IMR-90 (cell line): ENCODE data around the gene GGT6. TPM values are rescaled to one million over a fixed set of nuclear protein-coding genes. Genes with fewer than 3 reads are reported as not detected.

Source experiments
- ATAC-seq: fragments of 200-7000 bp; cut with Tn5 transposase; 2 replicates; pipeline ENCODE4 v1.9.1; 2020; ENCODE audit warnings: low read depth, mild to moderate bottlenecking, moderate library complexity
- BruUV-seq: library from RNA; stranded (reverse); fragments of 400-500 nt; replicated peaks from 2 replicates; lab custom pipeline; 2021; lab: Mats Ljungman, UMichigan
- CTCF ChIA-PET: fragments of 300-600 bp; formaldehyde crosslinking; extraction: SDS; loops from one replicate; lab custom pipeline; 2021; ENCODE audit warnings: antibody characterized with exemption; lab: Yijun Ruan, JAX
- POLR2A ChIA-PET: fragments of 300-600 bp; sonication (Branson Sonifier 250); formaldehyde crosslinking; loops from one replicate; lab custom pipeline; 2022; ENCODE audit warnings: antibody characterized with exemption; ENCODE audit not compliant: unreplicated experiment; lab: Charles Lee
- DNase-seq: peaks from one replicate; pipeline ENCODE4 v3.0.0; 2013
- H2AFZ ChIP-seq: replicated peaks from 2 replicates; pipeline ENCODE3; 2013; ENCODE audit warnings: low read length, mild to moderate bottlenecking; ENCODE audit not compliant: poor library complexity
- H2AK5ac ChIP-seq: 2 replicates; pipeline ENCODE4 v1.6.1; 2013; ENCODE audit warnings: low read depth, low read length, inconsistent platforms
- H2AK9ac ChIP-seq: replicated peaks from 2 replicates; pipeline ENCODE3; 2013; ENCODE audit warnings: mild to moderate bottlenecking, low read depth, low read length, moderate library complexity; ENCODE audit not compliant: poor library complexity
- H2BK120ac ChIP-seq: 2 replicates; pipeline ENCODE4 v1.6.1; 2013; ENCODE audit warnings: low read depth, low read length, inconsistent platforms
- H2BK15ac ChIP-seq: 3 replicates; pipeline ENCODE4 v1.6.1; 2013; ENCODE audit warnings: low read depth, low read length, inconsistent platforms
- H2BK20ac ChIP-seq: 2 replicates; pipeline ENCODE4 v1.6.1; 2013; ENCODE audit warnings: low read depth, mild to moderate bottlenecking, inconsistent platforms, low read length, moderate library complexity
- H2BK5ac ChIP-seq: 2 replicates; pipeline ENCODE4 v1.6.1; 2013; ENCODE audit warnings: mild to moderate bottlenecking, low read depth, low read length, inconsistent platforms; ENCODE audit not compliant: poor library complexity, severe bottlenecking
- H3K14ac ChIP-seq: replicated peaks from 2 replicates; pipeline ENCODE4 v1.6.1; 2013; ENCODE audit warnings: low read depth, low read length, inconsistent platforms
- H3K18ac ChIP-seq: 2 replicates; pipeline ENCODE4 v1.6.1; 2013; ENCODE audit warnings: low read depth, low read length, control low read depth
- H3K23ac ChIP-seq: 2 replicates; pipeline ENCODE4 v1.6.1; 2013; ENCODE audit warnings: low read depth, low read length, inconsistent platforms
- H3K27ac ChIP-seq: 2 replicates; pipeline ENCODE4 v1.5.1; 2013; ENCODE audit warnings: mild to moderate bottlenecking, control low read depth, low read length; ENCODE audit not compliant: insufficient read depth
- H3K27me3 ChIP-seq: 2 replicates; pipeline ENCODE4 v1.6.1; 2013; ENCODE audit warnings: low read length; ENCODE audit not compliant: control insufficient read depth, insufficient read depth
- H3K36me3 ChIP-seq: 2 replicates; pipeline ENCODE4 v1.6.1; 2013; ENCODE audit warnings: low read length, mixed read lengths; ENCODE audit not compliant: control insufficient read depth, insufficient read depth
- H3K4ac ChIP-seq: 2 replicates; pipeline ENCODE4 v1.6.1; 2013; ENCODE audit warnings: low read depth, low read length, inconsistent platforms
- H3K4me1 ChIP-seq: 2 replicates; pipeline ENCODE4 v1.6.1; 2013; ENCODE audit warnings: low read length, mixed read lengths; ENCODE audit not compliant: control insufficient read depth, insufficient read depth
- H3K4me2 ChIP-seq: 2 replicates; pipeline ENCODE4 v1.6.1; 2013; ENCODE audit warnings: low read depth, mild to moderate bottlenecking, control low read depth, low read length, moderate library complexity
- H3K4me3 ChIP-seq: 2 replicates; pipeline ENCODE4 v1.5.1; 2013; ENCODE audit warnings: low read depth, mild to moderate bottlenecking, control low read depth, low read length, moderate library complexity; ENCODE audit not compliant: insufficient read depth
- H3K56ac ChIP-seq: 2 replicates; pipeline ENCODE4 v1.6.1; 2013; ENCODE audit warnings: low read length, inconsistent platforms; ENCODE audit not compliant: insufficient read depth; ENCODE audit errors: extremely low read depth
- H3K79me1 ChIP-seq, 2 experiments: 2 replicates each; pipeline ENCODE4 v1.6.1; 2013; ENCODE audit warnings: low read length in 2 of 2, inconsistent platforms in 1 of 2, low read depth in 1 of 2
- H3K9ac ChIP-seq: 2 replicates; pipeline ENCODE4 v1.6.1; 2013; ENCODE audit warnings: low read depth, low read length, control low read depth
- H3K9me1 ChIP-seq: 2 replicates; pipeline ENCODE4 v1.6.1; 2013; ENCODE audit warnings: low read length, inconsistent platforms; ENCODE audit not compliant: insufficient read depth
- H3K9me3 ChIP-seq: 2 replicates; pipeline ENCODE4 v1.6.1; 2013; ENCODE audit warnings: low read length; ENCODE audit not compliant: control insufficient read depth, insufficient read depth
- H4K20me1 ChIP-seq: 2 replicates; pipeline ENCODE4 v1.6.1; 2013; ENCODE audit warnings: low read length, inconsistent platforms; ENCODE audit not compliant: insufficient read depth
- H4K5ac ChIP-seq: 2 replicates; pipeline ENCODE4 v1.6.1; 2013; ENCODE audit warnings: mild to moderate bottlenecking, low read depth, low read length, control low read depth
- H4K8ac ChIP-seq, 2 experiments: 2 replicates each; pipeline ENCODE4 v1.6.1; 2013; ENCODE audit warnings: low read depth in 2 of 2, low read length in 2 of 2, control low read depth in 1 of 2, inconsistent platforms in 1 of 2
- H4K91ac ChIP-seq: 2 replicates; pipeline ENCODE4 v1.6.1; 2013; ENCODE audit warnings: low read depth, low read length, inconsistent platforms; ENCODE audit not compliant: insufficient read depth
- BHLHE40 ChIP-seq: fragments of 150-350 bp; IDR thresholded peaks from 2 replicates; pipeline ENCODE4 v1.6.1; 2016; ENCODE audit warnings: mild to moderate bottlenecking, low read depth, low read length
- CEBPB ChIP-seq: IDR thresholded peaks from 2 replicates; pipeline ENCODE4 v1.6.1; 2012; ENCODE audit warnings: low read depth, low read length, improper control_type of control experiment
- CHD1 ChIP-seq: IDR thresholded peaks from 2 replicates; pipeline ENCODE4 v1.6.1; 2012; ENCODE audit warnings: low read depth, low read length, improper control_type of control experiment
- FOS ChIP-seq: fragments of 150-350 bp; IDR thresholded peaks from 2 replicates; pipeline ENCODE4 v1.6.1; 2016; ENCODE audit warnings: low read depth, low read length
- MAFK ChIP-seq: IDR thresholded peaks from 2 replicates; pipeline ENCODE4 v1.6.1; 2012; ENCODE audit warnings: low read depth, low read length, improper control_type of control experiment
- MAZ ChIP-seq: IDR thresholded peaks from 2 replicates; pipeline ENCODE4 v1.6.1; 2012; ENCODE audit warnings: low read depth, mild to moderate bottlenecking, low read length, improper control_type of control experiment, moderate library complexity, borderline replicate concordance
- MXI1 ChIP-seq: IDR thresholded peaks from 2 replicates; pipeline ENCODE4 v1.6.1; 2012; ENCODE audit warnings: low read depth, mild to moderate bottlenecking, low read length, moderate library complexity, borderline replicate concordance
- POLR2A ChIP-seq: IDR thresholded peaks from 2 replicates; pipeline ENCODE4 v1.6.1; 2012; ENCODE audit warnings: mild to moderate bottlenecking, low read depth, low read length
- RCOR1 ChIP-seq: IDR thresholded peaks from 2 replicates; pipeline ENCODE4 v1.6.1; 2012; ENCODE audit warnings: mild to moderate bottlenecking, low read length, improper control_type of control experiment; ENCODE audit not compliant: insufficient replicate concordance
- RFX5 ChIP-seq: IDR thresholded peaks from 2 replicates; pipeline ENCODE4 v1.8.0; 2012; ENCODE audit warnings: low read depth, mild to moderate bottlenecking, low read length, moderate library complexity
- WGBS, 2 experiments: methylation state at CpG; one replicate each; pipeline versions ENCODE4 v1.1.5 to v1.1.7; 2013; ENCODE audit warnings: missing lambda C conversion rate in 2 of 2; ENCODE audit not compliant: insufficient read length in 1 of 2; ENCODE audit errors: extremely low coverage in 2 of 2; 5-methylcytosine and 5-hydroxymethylcytosine counted together
- dilution Hi-C: fragments of 300-500 bp; cut with HindIII; formaldehyde crosslinking; loops from one replicate; pipeline ENCODE4 v1.14.3; 2018; ENCODE audit warnings: low sequenced_read_pairs; ENCODE audit not compliant: unreplicated experiment
- in situ Hi-C: fragments of 300-500 bp; cut with MboI; formaldehyde crosslinking; loops from 3 replicates; pipeline ENCODE4 v1.14.3; 2019; ENCODE audit warnings: low sequenced_read_pairs, inconsistent platforms, mixed read lengths
- intact Hi-C: fragments of 100-400 bp; cut with micrococcal nuclease; formaldehyde crosslinking; loops from 2 replicates; pipeline ENCODE4 v1.10.0; 2022
- polyA plus RNA-seq, 3 experiments: library from polyadenylated mRNA; depleted of rRNA; stranded (reverse); fragments of >200 nt; gene quantifications; 2 replicates each; pipeline ENCODE4 v1.2.3, GENCODE V29; 2012; ENCODE audit warnings: low replicate concordance in 1 of 3
- total RNA-seq: library from RNA; depleted of rRNA; stranded (reverse); fragments of >200 nt; gene quantifications from 2 replicates; pipeline ENCODE4 v1.2.3, GENCODE V29; 2012
- TF ChIP-seq, protein P1 (sequence below): fragments of 150-350 bp; IDR thresholded peaks from 2 replicates; pipeline ENCODE4 v1.6.1; 2017; ENCODE audit warnings: mild to moderate bottlenecking, antibody characterized with exemption, low read length, low read depth
- TF ChIP-seq, protein P2 (sequence below): conservative IDR thresholded peaks from 2 replicates; pipeline ENCODE4 v1.5.1; 2012; ENCODE audit warnings: mild to moderate bottlenecking, low read depth, low read length, improper control_type of control experiment

Gene GGT6
- total and polyA plus RNA-seq, 2 of the 4 experiments (the other 2 are of a cell fraction): not detected

DNA sequence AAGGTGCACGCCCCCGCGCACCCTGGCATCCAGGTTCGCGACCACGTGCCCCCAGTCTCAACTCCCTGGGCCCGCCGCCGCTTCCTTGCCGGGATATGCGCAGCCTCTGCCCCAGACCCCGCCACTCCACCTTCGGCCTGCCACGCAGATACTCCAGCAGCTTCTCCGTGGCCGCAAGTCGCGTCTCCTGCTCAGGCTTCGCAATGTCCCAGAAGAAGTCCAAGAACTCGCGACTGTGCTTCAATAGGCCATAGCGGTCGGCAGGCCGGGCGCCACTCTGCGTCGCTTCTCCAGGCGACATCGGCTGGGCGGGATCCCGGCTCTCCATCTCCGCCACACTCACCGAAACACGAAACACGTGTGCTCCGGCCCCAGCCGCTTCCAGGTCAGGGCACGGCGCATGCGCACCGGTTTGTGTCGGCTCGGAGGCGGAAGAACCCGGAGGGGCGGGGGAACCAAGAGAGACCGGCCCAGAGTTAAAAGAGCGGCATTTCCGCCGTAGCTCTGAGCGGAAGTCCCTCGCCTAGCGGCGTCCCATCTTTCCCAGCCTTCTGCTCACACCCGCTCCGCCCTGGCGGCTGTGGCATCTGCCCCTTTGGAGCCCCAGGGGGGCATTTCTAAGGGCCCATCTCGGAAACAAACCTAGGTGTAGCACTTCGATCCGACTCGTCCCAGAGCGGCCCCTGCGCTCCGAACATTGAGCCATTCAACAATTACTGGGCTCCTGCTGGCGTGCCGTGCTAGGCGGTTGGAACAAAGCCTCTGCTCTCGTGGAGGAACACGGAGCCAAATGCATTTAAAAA is 5.2 kb downstream of the GGT6 start, which contains the start of gene MYBBP1A:
TSS of gene MYBBP1A (minus strand) at position 388 of the 803 bp plus-strand sequence. CDS start at position 328, 60 bp downstream.
- TF ChIP-seq POLR2A: peak; percentile 69
- TF ChIP-seq, protein P1, sequence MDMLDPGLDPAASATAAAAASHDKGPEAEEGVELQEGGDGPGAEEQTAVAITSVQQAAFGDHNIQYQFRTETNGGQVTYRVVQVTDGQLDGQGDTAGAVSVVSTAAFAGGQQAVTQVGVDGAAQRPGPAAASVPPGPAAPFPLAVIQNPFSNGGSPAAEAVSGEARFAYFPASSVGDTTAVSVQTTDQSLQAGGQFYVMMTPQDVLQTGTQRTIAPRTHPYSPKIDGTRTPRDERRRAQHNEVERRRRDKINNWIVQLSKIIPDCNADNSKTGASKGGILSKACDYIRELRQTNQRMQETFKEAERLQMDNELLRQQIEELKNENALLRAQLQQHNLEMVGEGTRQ: peak; percentile 67
- TF ChIP-seq CEBPB: no peak
- TF ChIP-seq MXI1: peak; percentile 99
- TF ChIP-seq RCOR1: no peak
- TF ChIP-seq MAFK: no peak
- TF ChIP-seq RFX5: no peak
- peak; percentile 92 for TF ChIP-seq MAZ
- 0 out of 2 replicates have a peak, but pooled peaks have one; percentile 5 for TF ChIP-seq BHLHE40
- no peak for TF ChIP-seq CHD1
- no peak for TF ChIP-seq FOS
- TF ChIP-seq, protein P2, sequence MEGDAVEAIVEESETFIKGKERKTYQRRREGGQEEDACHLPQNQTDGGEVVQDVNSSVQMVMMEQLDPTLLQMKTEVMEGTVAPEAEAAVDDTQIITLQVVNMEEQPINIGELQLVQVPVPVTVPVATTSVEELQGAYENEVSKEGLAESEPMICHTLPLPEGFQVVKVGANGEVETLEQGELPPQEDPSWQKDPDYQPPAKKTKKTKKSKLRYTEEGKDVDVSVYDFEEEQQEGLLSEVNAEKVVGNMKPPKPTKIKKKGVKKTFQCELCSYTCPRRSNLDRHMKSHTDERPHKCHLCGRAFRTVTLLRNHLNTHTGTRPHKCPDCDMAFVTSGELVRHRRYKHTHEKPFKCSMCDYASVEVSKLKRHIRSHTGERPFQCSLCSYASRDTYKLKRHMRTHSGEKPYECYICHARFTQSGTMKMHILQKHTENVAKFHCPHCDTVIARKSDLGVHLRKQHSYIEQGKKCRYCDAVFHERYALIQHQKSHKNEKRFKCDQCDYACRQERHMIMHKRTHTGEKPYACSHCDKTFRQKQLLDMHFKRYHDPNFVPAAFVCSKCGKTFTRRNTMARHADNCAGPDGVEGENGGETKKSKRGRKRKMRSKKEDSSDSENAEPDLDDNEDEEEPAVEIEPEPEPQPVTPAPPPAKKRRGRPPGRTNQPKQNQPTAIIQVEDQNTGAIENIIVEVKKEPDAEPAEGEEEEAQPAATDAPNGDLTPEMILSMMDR: peak; percentile 23; the same call in 1 of the 2 replicates

More for the DNA sequence above, 5.2 kb downstream of the GGT6 start, which contains the start of gene MYBBP1A:
- Histone ChIP-seq H3K27me3 (no peaks in the 10 kb centered on the region), H3K9me3 (no peaks in the 10 kb centered on the region), H3K56ac (peak within 1 kb of the TSS; percentile 59), H4K5ac (peak within 1 kb of the TSS; percentile 88), H2BK15ac (no peak within 1 kb of the TSS), H3K4me2 (peak within 1 kb of the TSS; percentile 95), H3K79me1 (peaks cover 9 to 36% of the 10 kb centered on the region in 2 experiments), H4K91ac (peak within 1 kb of the TSS; percentile 67), H3K4me1 (peaks cover 8% of the 10 kb centered on the region), H2BK20ac (no peak within 1 kb of the TSS), H4K20me1 (no peaks in the 10 kb centered on the region), H3K36me3 (peaks cover 21% of the 10 kb centered on the region), H3K23ac (peak within 1 kb of the TSS; percentile 43), H2AK9ac (peak within 1 kb of the TSS; percentile 84), H2BK120ac (no peak within 1 kb of the TSS), H2AK5ac (peak within 1 kb of the TSS; percentile 73), H2BK5ac (peak within 1 kb of the TSS; percentile 74), H3K9ac (peak within 1 kb of the TSS; percentile 75), H3K4ac (peak within 1 kb of the TSS; percentile 84), H3K14ac (peak within 1 kb of the TSS; percentile 92), H3K9me1 (peaks cover 2% of the 10 kb centered on the region; the same call in 1 of the 2 replicates), H3K18ac (peak within 1 kb of the TSS; percentile 26), H4K8ac (peak within 1 kb of the TSS; percentile 85 to 96), H3K4me3 (peak within 1 kb of the TSS; percentile 88), H3K27ac (peak within 1 kb of the TSS; percentile 87), H2AFZ (peak within 1 kb of the TSS; percentile 97)
- BruUV-seq: no TSS peak
- whole genome bisulfite sequencing, 2 experiments: 1% methylated on average over 32 of the region's 69 CpGs; no CpG with 5 or more reads in 1 of the 2 experiments
- dilution Hi-C loops: no loop called here
- CTCF ChIA-PET: interaction anchor here (0.6 kb wide), 1 partner anchor 12 kb away, joined by 3 read pairs; no protein-coding TSS in a partner anchor
- POLR2A ChIA-PET: interaction anchor here (0.5 to 0.7 kb wide), 2 partner anchors 58 to 343 kb away, joined by 4 to 8 read pairs; no protein-coding TSS in a partner anchor
- peak; percentile 97 for ATAC-seq
- intact Hi-C loops: loop anchor here (5.0 kb wide), 1 partner anchor 133 kb away; no protein-coding TSS in a partner anchor
- DNase-seq: peak; percentile 92
- in situ Hi-C loops: loop anchor here (10.0 kb wide), 1 partner anchor 60 kb away; the partner anchor contains the start of gene SPNS2
